Kidney (tissue), 14 donors: ENCODE data around the gene CDK6. TPM values are rescaled to one million over a fixed set of nuclear protein-coding genes. Genes with fewer than 3 reads are reported as not detected.

ENCODE experiments used
- DNase-seq, 5 donors: peaks; one replicate each; pipeline ENCODE4 v3.0.0-alpha.2; 2013 to 2020
- FAIRE-seq: peaks from 2 replicates; lab custom pipeline; 2012; peaks lifted over from hg19 to GRCh38; lab: Jason Lieb, UNC
- H3K27ac ChIP-seq, 2 donors: one replicate each; pipeline ENCODE4 v1.7.0; 2013; ENCODE audit warnings: low read depth in 2 of 2, low read length in 2 of 2, inconsistent platforms in 1 of 2
- H3K27me3 ChIP-seq: one replicate; pipeline ENCODE4 v1.7.1; 2013; ENCODE audit warnings: low read length, inconsistent platforms; ENCODE audit not compliant: control insufficient read depth, insufficient read depth
- H3K36me3 ChIP-seq, 3 donors: one replicate each; pipeline versions ENCODE4 v1.7.0 to v1.7.1; 2013; ENCODE audit warnings: low read length in 3 of 3, control low read depth in 1 of 3, inconsistent platforms in 1 of 3; ENCODE audit not compliant: insufficient read depth in 3 of 3, control insufficient read depth in 2 of 3
- H3K4me1 ChIP-seq, 3 donors: one replicate each; pipeline versions ENCODE4 v1.7.0 to v1.7.1; 2013; ENCODE audit warnings: low read length in 3 of 3, inconsistent platforms in 1 of 3, low read depth in 1 of 3; ENCODE audit not compliant: control insufficient read depth in 2 of 3, insufficient read depth in 2 of 3
- H3K4me3 ChIP-seq, 3 donors: one replicate each; pipeline versions ENCODE4 v1.7.0 to v1.8.1; 2013; ENCODE audit warnings: low read length in 3 of 3, control low read depth in 1 of 3, inconsistent platforms in 1 of 3
- H3K9ac ChIP-seq, 3 donors: one replicate each; pipeline versions ENCODE4 v1.7.0 to v1.7.1; 2013; ENCODE audit warnings: low read length in 3 of 3, control low read depth in 1 of 3, inconsistent platforms in 1 of 3
- H3K9me3 ChIP-seq, 3 donors: one replicate each; pipeline versions ENCODE4 v1.7.0 to v1.7.1; 2013; ENCODE audit warnings: low read length in 3 of 3, control low read depth in 1 of 3, inconsistent platforms in 1 of 3; ENCODE audit not compliant: control insufficient read depth in 2 of 3, insufficient read depth in 1 of 3
- intact Hi-C: fragments of 100-400 bp; cut with DNase I; formaldehyde crosslinking; loops from one replicate; pipeline ENCODE4 v1.11.1; 2022
- polyA plus RNA-seq: library from polyadenylated mRNA; stranded (reverse); fragments of 350-450 nt; fragmentation: Illumina TruSeq; extraction: RNeasy Lipid Tissue Mini Kit (QIAGEN cat#74804); gene quantifications from one replicate; pipeline ENCODE4 v1.2.3, GENCODE V29; 2014; ENCODE audit warnings: low read depth, low replicate concordance; ENCODE audit not compliant: insufficient read depth
- total RNA-seq: library from RNA; stranded (reverse); fragmentation: NEBNext Ultra II Directional; extraction: Animal tissue kit (Norgen Biotek cat#: 25700); gene quantifications from one replicate; pipeline ENCODE4 v1.2.1, GENCODE V29; 2021
- TF ChIP-seq, protein P1 (sequence below): IDR thresholded peaks from 3 replicates; pipeline ENCODE4 v1.5.1; 2012; ENCODE audit warnings: mild to moderate bottlenecking, moderate library complexity, borderline replicate concordance; ENCODE audit not compliant: insufficient read depth; ENCODE audit errors: extremely low read depth
- donor health status: control.
- donor health status: control.
- donor health status: control.
- donor health status: control.
- donor health status: control.
- donor health status: DM: yes; HTN: yes; CAD: no.
- donor health status: Normal renal cell carcinoma (clear cell type).

Gene CDK6
- total and polyA plus RNA-seq, 2 donors from 2014 or later: 3.6 to 20.8 TPM

DNA sequence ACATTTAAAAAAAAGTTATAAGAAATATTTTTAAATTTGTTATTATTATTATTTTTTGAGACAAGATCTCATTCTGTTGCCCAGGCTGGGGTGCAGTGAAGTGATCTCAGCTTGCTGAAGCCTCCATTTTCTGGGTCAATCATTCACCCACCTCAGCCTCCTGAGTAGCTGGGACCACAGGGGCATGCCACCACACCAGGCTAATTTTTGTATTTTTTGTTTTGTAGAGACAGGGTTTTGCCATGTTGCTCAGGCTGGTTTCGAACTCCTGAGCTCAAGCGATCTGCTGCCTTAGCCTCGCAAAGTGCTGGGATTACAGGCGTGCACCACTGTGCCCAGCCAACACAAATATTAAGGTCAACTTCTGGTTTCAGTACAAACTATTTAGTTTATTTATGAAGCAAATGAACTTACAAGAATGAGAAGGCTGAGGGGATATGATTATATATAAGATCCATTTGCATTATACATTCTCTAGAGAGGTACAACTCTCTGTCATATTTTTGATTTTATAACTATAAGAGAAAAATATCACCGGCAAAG, 200.3 kb downstream of the CDK6 start:
- peaks cover 0 to 16% (median 8%) of the 10 kb centered on the region in 3 donors for H3K4me1 ChIP-seq
- H3K4me3 ChIP-seq: no peak overlapping the region
- intact Hi-C loops: no loop called here
- FAIRE-seq (no peak), DNase-seq (no peak)
- H3K27me3 ChIP-seq: no peaks in the 10 kb centered on the region
- H3K9ac ChIP-seq: no peak overlapping the region
- no peaks in the 10 kb centered on the region for H3K9me3 ChIP-seq
- TF ChIP-seq, protein P1, sequence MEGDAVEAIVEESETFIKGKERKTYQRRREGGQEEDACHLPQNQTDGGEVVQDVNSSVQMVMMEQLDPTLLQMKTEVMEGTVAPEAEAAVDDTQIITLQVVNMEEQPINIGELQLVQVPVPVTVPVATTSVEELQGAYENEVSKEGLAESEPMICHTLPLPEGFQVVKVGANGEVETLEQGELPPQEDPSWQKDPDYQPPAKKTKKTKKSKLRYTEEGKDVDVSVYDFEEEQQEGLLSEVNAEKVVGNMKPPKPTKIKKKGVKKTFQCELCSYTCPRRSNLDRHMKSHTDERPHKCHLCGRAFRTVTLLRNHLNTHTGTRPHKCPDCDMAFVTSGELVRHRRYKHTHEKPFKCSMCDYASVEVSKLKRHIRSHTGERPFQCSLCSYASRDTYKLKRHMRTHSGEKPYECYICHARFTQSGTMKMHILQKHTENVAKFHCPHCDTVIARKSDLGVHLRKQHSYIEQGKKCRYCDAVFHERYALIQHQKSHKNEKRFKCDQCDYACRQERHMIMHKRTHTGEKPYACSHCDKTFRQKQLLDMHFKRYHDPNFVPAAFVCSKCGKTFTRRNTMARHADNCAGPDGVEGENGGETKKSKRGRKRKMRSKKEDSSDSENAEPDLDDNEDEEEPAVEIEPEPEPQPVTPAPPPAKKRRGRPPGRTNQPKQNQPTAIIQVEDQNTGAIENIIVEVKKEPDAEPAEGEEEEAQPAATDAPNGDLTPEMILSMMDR: no peak
- no peaks in the 10 kb centered on the region for H3K36me3 ChIP-seq
- H3K27ac ChIP-seq: no peak overlapping the region

DNA sequence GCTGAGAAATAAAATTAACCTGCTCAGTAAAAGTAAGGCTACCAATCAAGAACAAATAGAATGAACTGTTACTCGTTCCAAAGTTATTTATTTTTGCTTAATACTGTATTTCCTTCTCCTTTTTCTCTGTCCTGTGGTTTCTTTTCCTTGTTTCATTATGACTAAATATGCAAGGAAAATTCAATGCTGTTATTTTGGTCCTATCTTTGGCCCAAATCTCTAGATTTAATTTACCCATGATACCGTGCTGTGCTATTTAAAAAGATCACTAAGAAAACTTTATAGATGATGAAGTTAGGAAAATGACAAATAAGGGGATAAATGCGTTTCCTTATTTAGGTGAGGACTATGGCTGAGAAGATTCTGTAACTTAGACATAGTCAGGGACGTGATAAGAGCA, 200.8 kb downstream of the CDK6 start:
- no peaks in the 10 kb centered on the region for H3K27me3 ChIP-seq
- DNase-seq (no peak), FAIRE-seq (no peak)
- H3K4me3 ChIP-seq: peak overlapping the region in 2 of 3 donors; percentile 2 to 38
- TF ChIP-seq, protein P1: no peak
- no peaks in the 10 kb centered on the region for H3K36me3 ChIP-seq
- H3K4me1 ChIP-seq: peaks cover 0 to 16% (median 8%) of the 10 kb centered on the region in 3 donors
- H3K9ac ChIP-seq: no peak overlapping the region
- H3K27ac ChIP-seq: peak overlapping the region in 1 of 2 donors; percentile 57
- intact Hi-C loops: no loop called here
- no peaks in the 10 kb centered on the region for H3K9me3 ChIP-seq

GRCh38 chr7:92634924-92635519, 201.4 kb downstream of the CDK6 start:
- Histone ChIP-seq H3K4me1 (peaks cover 0 to 16% (median 8%) of the 10 kb centered on the region in 3 donors), H3K9me3 (no peaks in the 10 kb centered on the region), H3K36me3 (no peaks in the 10 kb centered on the region), H3K27me3 (no peaks in the 10 kb centered on the region), H3K4me3 (peak overlapping the region in 2 of 3 donors; percentile 7 to 38), H3K27ac (peak overlapping the region; percentile 34 to 57), H3K9ac (peak overlapping the region in 1 of 3 donors; percentile 8)
- intact Hi-C loops: no loop called here
- peak in 2 of 5 donors; percentile 12 to 22 for DNase-seq
- TF ChIP-seq, protein P1: no peak
- no peak for FAIRE-seq
